ENCODE data around the gene OR10K2.
"Not testable (repeated sequence)": the region's sequence is repeated elsewhere in the genome, so short reads cannot be mapped to it uniquely, and the experiment has no call there.

OR10K2 gene

GRCh38 chr1:158426137-158426536 lies at the start of gene OR10K2:
TSS of gene OR10K2 (minus strand) at chr1:158426237. CDS start at chr1:158420866, 5,371 bp downstream.
- DNase-seq (ENCODE audit: low read depth in 1 of 2, low spot score in 1 of 2), result no peak

GRCh38 chr1:158471920-158472319 lies 45.9 kb upstream of the OR10K2 start, which contains the start of gene OR10R2:
TSS of gene OR10R2 (plus strand) at chr1:158472220. CDS start at chr1:158472326, 106 bp downstream.
- DNase-seq (ENCODE audit: low read depth in 1 of 2, low spot score in 1 of 2), result no peak

- DNase-seq (ENCODE audit: low read depth in 1 of 2, low spot score in 1 of 2), result no peak
Observed at GRCh38 chr1:158461534-158461933, 35.5 kb upstream of the OR10K2 start, which contains the start of gene OR10K1. TSS of gene OR10K1 (plus strand) at chr1:158461834. CDS start at chr1:158465562, 3,728 bp downstream.

- DNase-seq (ENCODE audit: low read depth in 1 of 2, low spot score in 1 of 2), result no peak
Observed at GRCh38 chr1:158458263-158458662, 32.2 kb upstream of the OR10K2 start.

GRCh38 chr1:158457246-158457645 lies 31.2 kb upstream of the OR10K2 start:
- DNase-seq (ENCODE audit: low read depth in 1 of 2, low spot score in 1 of 2), result no peak

GRCh38 chr1:158454537-158454936 lies 28.5 kb upstream of the OR10K2 start:
- DNase-seq (ENCODE audit: low read depth in 1 of 2, low spot score in 1 of 2), result no peak

- DNase-seq (ENCODE audit: low read depth in 1 of 2, low spot score in 1 of 2), result no peak
Observed at GRCh38 chr1:158445376-158445775, 19.3 kb upstream of the OR10K2 start.

GRCh38 chr1:158434741-158435140 lies 8.7 kb upstream of the OR10K2 start:
- DNase-seq (ENCODE audit: low read depth in 1 of 2, low spot score in 1 of 2), result no peak

- DNase-seq (ENCODE audit: low read depth in 1 of 2, low spot score in 1 of 2), result not testable (repeated sequence)
Observed at GRCh38 chr1:158430163-158430562, 4.1 kb upstream of the OR10K2 start.

- DNase-seq (ENCODE audit: low read depth in 1 of 2, low spot score in 1 of 2), result no peak
Observed at GRCh38 chr1:158425027-158425426, 1.0 kb downstream of the OR10K2 start.

- no peak for DNase-seq (ENCODE audit: low read depth in 1 of 2, low spot score in 1 of 2)
Observed at GRCh38 chr1:158422212-158422611, 3.8 kb downstream of the OR10K2 start.

GRCh38 chr1:158417586-158417985 lies 8.5 kb downstream of the OR10K2 start:
- DNase-seq (ENCODE audit: low read depth in 1 of 2, low spot score in 1 of 2), result no peak

GRCh38 chr1:158414651-158415345 lies 11.2 kb downstream of the OR10K2 start:
- DNase-seq (ENCODE audit: low read depth in 1 of 2, low spot score in 1 of 2), result no peak

GRCh38 chr1:158407092-158407491 lies 18.9 kb downstream of the OR10K2 start:
- DNase-seq (ENCODE audit: low read depth in 1 of 2, low spot score in 1 of 2), result no peak

- DNase-seq (ENCODE audit: low read depth in 1 of 2, low spot score in 1 of 2), result no peak
Observed at GRCh38 chr1:158400871-158401270, 25.2 kb downstream of the OR10K2 start.

- DNase-seq (ENCODE audit: low read depth in 1 of 2, low spot score in 1 of 2), result no peak
Observed at GRCh38 chr1:158398818-158399514, 27.1 kb downstream of the OR10K2 start, which contains the start of gene OR10T2. TSS of gene OR10T2 (minus strand) at chr1:158399466. CDS start at chr1:158399466, 0 bp downstream.

- DNase-seq (ENCODE audit: low read depth in 1 of 2, low spot score in 1 of 2), result no peak
Observed at GRCh38 chr1:158396646-158397045, 29.4 kb downstream of the OR10K2 start.

- no peak for DNase-seq (ENCODE audit: low read depth in 1 of 2, low spot score in 1 of 2)
Observed at GRCh38 chr1:158393476-158393875, 32.6 kb downstream of the OR10K2 start.

GRCh38 chr1:158391099-158391498 lies 34.9 kb downstream of the OR10K2 start:
- no peak for DNase-seq (ENCODE audit: low read depth in 1 of 2, low spot score in 1 of 2)

GRCh38 chr1:158390331-158390730 lies 35.7 kb downstream of the OR10K2 start:
- DNase-seq (ENCODE audit: low read depth in 1 of 2, low spot score in 1 of 2), result no peak

GRCh38 chr1:158374860-158375259 lies 51.2 kb downstream of the OR10K2 start:
- DNase-seq (ENCODE audit: low read depth in 1 of 2, low spot score in 1 of 2), result no peak

- not testable (repeated sequence) for DNase-seq (ENCODE audit: low read depth in 1 of 2, low spot score in 1 of 2)
Observed at GRCh38 chr1:158374101-158374500, 51.9 kb downstream of the OR10K2 start.

Measured in stimulated activated CD4-positive, alpha-beta T cell treated with anti-CD3 and anti-CD28 coated beads, Interleukin-15, amount 100 ng/mL, for 1 hour (primary cell).